Activated CD4-positive, alpha-beta T cell treated with anti-CD3 and anti-CD28 coated beads, Interleukin-2, amount 50 U/mL, for 4 hours (primary cell): Measurements from ENCODE around the gene LCLAT1.

Experiments used
- DNase-seq, 2 experiments: peaks; one replicate each; pipeline ENCODE4 v3.0.0-alpha.2; 2020

LCLAT1 gene

GRCh38 chr2:30680121-30680520, 233.1 kb downstream of the LCLAT1 start:
- no peak for DNase-seq

DNA sequence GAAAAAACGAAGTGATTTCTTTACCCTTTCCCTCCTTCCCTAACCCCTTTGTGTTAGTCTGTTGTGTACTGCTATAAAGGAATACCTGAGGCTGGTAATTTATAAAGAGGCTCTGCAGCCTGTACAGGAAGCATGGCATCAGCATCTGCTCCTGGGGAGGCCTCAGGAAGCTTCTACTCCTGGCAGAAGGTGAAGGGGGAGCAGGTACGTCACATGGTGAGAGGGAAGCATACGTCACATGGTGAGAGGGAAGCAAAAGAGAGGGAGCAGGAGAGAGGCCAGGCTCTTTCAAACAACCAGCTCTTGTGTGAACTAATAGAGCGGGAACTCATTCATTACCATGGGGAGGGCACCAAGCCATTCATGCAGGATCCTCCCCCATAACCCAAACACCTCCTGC, 234.0 kb downstream of the LCLAT1 start:
- no peak for DNase-seq

DNA sequence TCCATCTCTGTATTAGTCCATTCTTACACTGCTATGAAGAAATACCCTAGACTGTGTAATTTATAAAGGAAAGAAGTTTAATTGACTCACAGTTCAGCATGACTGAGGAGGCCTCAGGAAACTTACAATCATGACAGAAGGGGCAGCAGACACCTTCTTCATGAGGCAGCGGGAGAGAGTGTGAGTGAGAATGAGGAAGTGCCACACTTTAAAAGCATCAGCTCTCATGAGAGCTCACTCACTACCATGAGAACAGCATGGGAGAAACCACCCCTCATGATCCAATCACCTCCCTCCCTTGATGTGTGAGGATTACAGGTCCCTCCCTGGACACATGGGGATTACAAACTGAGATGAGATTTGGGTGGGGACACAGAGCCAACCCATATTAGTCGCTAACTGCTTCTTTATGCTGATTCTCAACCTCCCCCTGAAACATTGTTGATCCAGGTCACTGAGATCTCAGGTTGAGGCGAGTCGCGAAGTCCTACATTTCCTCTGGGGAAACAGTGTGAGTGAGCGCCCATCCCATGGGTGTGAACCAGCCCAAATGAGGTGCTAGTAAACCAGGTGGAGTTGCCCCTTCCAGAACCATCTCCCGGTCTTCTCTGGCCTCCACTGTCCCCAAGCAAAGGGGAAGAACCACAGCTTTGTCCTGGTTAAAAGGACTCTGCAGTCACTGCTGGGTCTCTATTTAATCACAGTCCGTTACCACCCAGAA, 236.3 kb downstream of the LCLAT1 start:
- no peak for DNase-seq

DNA sequence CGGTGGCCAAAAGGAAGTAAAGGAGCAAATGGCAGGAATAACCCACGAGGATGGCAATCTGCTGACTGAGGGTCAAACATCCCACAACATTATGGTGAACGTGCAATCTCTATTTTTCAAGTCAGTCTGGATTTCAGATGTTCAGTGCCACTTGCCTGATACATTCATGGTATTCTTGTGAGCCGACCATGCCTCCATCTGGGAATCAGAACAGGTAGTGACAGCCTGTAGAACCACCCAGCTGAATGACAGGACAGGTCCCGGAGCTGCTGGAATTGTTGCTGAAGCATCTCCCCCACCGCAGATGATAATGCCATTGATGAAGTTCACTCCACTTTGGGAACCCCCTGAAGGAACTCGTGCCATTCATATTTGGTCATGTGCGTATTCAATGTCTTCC, 237.0 kb downstream of the LCLAT1 start:
- no peak for DNase-seq

DNA sequence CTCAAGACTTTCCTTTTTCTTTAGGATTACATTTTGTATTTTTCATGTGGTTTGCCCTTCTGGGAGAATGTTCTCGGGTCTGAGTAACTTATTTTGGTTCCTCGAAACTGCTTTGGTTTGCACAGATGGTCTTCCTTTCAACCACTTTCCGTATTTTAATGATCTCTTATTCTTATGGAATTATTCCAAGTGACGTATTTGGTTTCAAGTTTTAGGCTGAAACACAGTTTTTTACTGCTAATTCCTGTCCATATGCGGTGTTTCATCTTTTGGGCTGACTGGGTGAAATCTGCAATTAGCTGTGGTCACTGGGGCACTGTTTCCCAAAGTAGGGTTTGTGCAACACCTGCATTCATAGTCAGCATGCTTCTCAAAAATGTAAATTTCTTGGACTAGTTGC, 237.5 kb downstream of the LCLAT1 start:
- DNase-seq = no peak

GRCh38 chr2:30684996-30685395, 237.9 kb downstream of the LCLAT1 start:
- no peak for DNase-seq

GRCh38 chr2:30686000-30686399, 239.0 kb downstream of the LCLAT1 start:
- no peak for DNase-seq

GRCh38 chr2:30686669-30687068, 239.6 kb downstream of the LCLAT1 start:
- DNase-seq = no peak

DNA sequence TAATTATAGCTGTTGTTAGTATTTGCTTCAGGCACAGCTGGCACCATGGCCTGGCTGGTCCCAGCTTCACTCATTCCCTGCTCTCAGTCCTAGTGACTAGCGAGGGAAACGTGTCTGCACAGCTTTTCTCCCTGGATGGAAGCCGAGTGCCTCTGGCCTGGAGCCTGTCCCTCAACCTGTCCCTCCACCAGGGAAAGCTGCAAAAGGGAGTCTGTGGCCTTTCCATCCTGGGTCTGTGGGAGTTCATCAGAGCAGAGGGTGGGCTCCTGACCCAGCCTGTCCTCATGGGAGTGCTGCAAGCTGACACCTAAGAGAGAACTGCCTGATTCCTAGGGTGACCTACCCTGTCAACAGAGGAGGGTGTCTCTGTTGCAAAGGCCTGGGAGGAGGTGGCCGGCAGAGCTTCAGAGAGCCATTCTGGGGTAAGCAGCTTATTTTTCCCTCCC, 241.9 kb downstream of the LCLAT1 start:
- DNase-seq = no peak

DNA sequence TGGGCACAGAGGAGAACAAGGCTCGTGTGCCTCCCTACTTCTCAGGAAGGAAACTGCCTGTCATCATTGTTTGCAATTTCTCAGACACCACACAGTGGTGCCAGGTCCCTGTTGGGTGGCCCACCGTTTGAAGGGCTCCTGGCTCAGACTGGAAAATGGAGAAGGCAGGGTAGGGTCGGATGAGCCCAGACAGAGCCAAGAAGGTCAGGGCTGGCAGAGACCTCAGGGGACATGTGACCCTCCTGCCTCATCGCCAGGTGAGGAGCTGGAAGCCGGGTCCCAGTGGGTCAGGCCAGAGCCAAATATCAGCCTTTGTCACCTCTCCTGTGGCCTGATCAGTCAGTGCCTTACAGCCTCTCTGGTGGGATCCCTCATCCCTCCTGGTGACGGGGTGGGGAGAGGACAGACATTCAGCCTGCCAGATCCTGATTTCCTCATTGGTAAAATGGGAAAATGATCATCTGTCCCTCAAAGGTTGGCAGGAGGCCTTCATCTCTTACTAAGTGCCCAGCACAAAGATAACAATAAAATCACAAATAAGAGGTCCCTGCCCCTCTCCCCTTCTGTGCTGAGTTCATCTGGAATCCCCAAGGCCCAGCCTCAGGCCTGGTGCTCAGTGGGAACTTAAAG, 242.6 kb downstream of the LCLAT1 start:
- no peak for DNase-seq

DNA sequence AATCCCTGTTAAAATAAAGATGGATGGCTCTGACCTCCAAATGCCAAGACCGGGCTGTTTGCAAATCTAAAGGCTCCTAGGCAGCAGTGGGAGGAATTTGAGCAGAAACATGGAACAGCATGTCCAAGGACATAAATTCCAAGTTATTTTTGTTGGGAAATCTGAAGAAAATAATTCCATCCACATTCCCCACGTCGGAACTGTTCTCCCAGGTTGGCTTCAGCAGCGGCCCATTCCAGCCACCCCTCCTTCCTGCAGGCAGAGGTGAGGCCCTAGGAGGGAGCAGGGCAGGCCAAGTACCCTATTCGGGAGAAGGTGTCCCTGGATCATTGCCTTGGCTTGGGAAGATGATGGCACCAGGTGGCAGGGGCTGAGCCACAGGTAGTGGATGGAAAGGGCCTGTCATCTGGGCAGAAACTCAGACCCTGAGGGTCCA, 243.1 kb downstream of the LCLAT1 start:
- DNase-seq = no peak

- no peak for DNase-seq
These were observed 244.3 kb downstream of the LCLAT1 start for GRCh38 chr2:30691091-30691947.

DNA sequence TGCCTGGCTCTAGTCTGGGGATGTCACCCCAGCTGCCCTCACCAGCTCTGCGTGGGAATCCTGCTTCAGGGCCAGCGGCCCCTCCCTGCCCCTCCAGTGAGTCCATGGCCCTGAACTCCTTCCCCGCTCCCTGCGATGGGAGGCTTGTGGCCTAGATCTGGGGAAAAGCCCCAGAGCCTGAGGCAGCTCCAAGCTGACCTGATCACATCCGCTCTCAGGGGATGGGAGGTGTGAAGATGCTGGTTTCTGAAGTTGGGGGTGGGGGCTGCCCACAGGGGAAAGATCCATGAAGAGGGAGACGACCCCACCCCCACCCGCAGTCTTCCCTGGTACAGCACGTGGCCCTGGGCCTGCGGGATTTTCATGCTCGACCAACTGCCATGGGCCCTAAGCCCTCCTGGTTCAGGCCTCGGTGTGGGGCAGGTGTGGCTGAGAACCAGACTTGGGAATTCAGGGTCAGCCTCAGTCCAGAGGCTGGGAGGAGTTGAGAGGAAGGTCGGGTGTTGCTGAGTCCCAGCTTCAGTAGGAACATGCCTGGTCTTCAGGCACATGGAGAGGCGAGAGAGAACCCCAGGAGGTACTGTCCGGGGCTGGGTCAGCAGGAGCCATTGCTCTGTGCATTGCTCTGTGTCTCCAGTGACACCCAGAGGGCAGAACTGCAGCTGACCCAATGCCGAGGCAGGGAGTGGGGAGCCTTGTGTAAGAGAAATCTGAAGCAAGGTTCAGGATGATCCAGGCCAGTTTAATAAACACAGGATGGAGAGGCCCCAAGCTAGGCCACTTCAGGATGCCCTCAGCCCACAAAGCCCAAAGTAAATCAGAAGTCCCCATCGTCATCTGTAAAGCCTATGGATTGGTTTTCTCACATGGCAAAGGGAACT, 245.1 kb downstream of the LCLAT1 start:
- no peak for DNase-seq

DNA sequence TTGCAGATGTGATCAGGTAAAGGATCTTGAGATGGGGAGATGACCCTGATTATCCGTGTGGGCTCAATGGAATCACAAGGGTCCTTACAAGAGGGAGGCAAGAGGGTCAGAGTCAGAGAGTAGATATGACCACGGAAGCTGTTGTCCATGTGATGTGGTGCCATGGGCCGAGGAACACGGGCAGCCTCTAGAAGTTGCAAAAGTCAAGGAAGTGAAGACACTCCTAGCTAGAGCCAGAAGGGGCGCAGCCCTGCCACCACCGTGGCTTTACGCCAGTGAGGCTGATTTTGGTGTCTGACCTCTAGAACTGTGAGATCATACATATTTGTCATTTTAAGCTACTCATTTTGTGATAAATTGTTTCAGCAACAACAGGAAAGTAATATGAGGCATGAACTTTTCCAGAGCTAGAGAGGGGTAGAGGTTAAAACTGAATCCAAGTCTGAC, 245.8 kb downstream of the LCLAT1 start:
- DNase-seq = no peak
